SK-N-SH treated with all-trans-retinoic acid at 6 μM for 48 hours (cell line): ENCODE results near the gene CHST15.

Experiments
- ATAC-seq: fragments of 200-7000 bp; cut with Tn5 transposase; 3 replicates; pipeline ENCODE4 v1.9.1; 2020; ENCODE audit warnings: mild to moderate bottlenecking, moderate library complexity
- ARNTL ChIP-seq: fragments of 450-650 bp; formaldehyde crosslinking; IDR thresholded peaks from 2 replicates; pipeline ENCODE4 v1.5.0; 2020; ENCODE audit warnings: low read depth, mild to moderate bottlenecking, moderate library complexity, borderline replicate concordance
- BACH2 ChIP-seq: fragments of 250-450 bp; sonication (Bioruptor Pico); IDR thresholded peaks from 2 replicates; pipeline ENCODE4 v1.9.0; 2021; ENCODE audit warnings: mild to moderate bottlenecking, borderline replicate concordance
- CREB5 ChIP-seq: fragments of 250-450 bp; sonication (Bioruptor Pico); IDR thresholded peaks from 2 replicates; pipeline ENCODE4 v1.5.1; 2020; ENCODE audit warnings: low read depth, mild to moderate bottlenecking, moderate library complexity
- CSDC2 ChIP-seq: fragments of 250-450 bp; sonication (Bioruptor Pico); IDR thresholded peaks from 2 replicates; pipeline ENCODE4 v1.5.0; 2020; ENCODE audit warnings: mild to moderate bottlenecking, moderate library complexity
- CSRNP3 ChIP-seq: fragments of 250-450 bp; sonication (Bioruptor Pico); IDR thresholded peaks from 2 replicates; pipeline ENCODE4 v1.5.1; 2021; ENCODE audit warnings: mild to moderate bottlenecking, moderate library complexity
- GLIS3 ChIP-seq: fragments of 250-450 bp; sonication (Bioruptor Pico); IDR thresholded peaks from 2 replicates; pipeline ENCODE4 v1.5.0; 2020; ENCODE audit warnings: mild to moderate bottlenecking, moderate library complexity
- ISL1 ChIP-seq: fragments of 250-450 bp; sonication (Bioruptor Pico); IDR thresholded peaks from 2 replicates; pipeline ENCODE4 v2.1.2; 2022; ENCODE audit warnings: mild to moderate bottlenecking, moderate library complexity
- OSR1 ChIP-seq: fragments of 250-450 bp; sonication (Bioruptor Pico); IDR thresholded peaks from 2 replicates; pipeline ENCODE4 v1.8.0; 2022; ENCODE audit warnings: moderate library complexity, mild to moderate bottlenecking, inconsistent platforms
- PATZ1 ChIP-seq: fragments of 250-450 bp; sonication (Bioruptor Pico); IDR thresholded peaks from 2 replicates; pipeline ENCODE4 v1.8.0; 2020; ENCODE audit warnings: mild to moderate bottlenecking, moderate library complexity, borderline replicate concordance
- POU6F1 ChIP-seq: fragments of 250-450 bp; sonication (Bioruptor Pico); IDR thresholded peaks from 2 replicates; pipeline ENCODE4 v1.8.0; 2021; ENCODE audit warnings: low read depth, mild to moderate bottlenecking, moderate library complexity, borderline replicate concordance
- PPARA ChIP-seq: fragments of 250-450 bp; sonication (Bioruptor Pico); IDR thresholded peaks from 2 replicates; pipeline ENCODE4 v1.5.0; 2020; ENCODE audit warnings: mild to moderate bottlenecking, borderline replicate concordance
- RARB ChIP-seq: fragments of 250-450 bp; sonication (Bioruptor Pico); IDR thresholded peaks from 2 replicates; pipeline ENCODE4 v1.8.0; 2021; ENCODE audit warnings: mild to moderate bottlenecking, moderate library complexity
- SNAI2 ChIP-seq: fragments of 250-450 bp; sonication (Bioruptor Pico); IDR thresholded peaks from 2 replicates; pipeline ENCODE4 v1.5.0; 2020; ENCODE audit warnings: mild to moderate bottlenecking, moderate library complexity
- TCF4 ChIP-seq: fragments of 250-450 bp; sonication (Bioruptor Pico); IDR thresholded peaks from 2 replicates; pipeline ENCODE4 v1.8.0; 2021; ENCODE audit warnings: mild to moderate bottlenecking, moderate library complexity, borderline replicate concordance
- TOX ChIP-seq: fragments of 250-450 bp; sonication (Bioruptor Pico); IDR thresholded peaks from 2 replicates; pipeline ENCODE4 v1.8.0; 2021; ENCODE audit warnings: mild to moderate bottlenecking, moderate library complexity, borderline replicate concordance
- TSHZ2 ChIP-seq: fragments of 250-450 bp; sonication (Bioruptor Pico); IDR thresholded peaks from 2 replicates; pipeline ENCODE4 v1.5.0; 2020; ENCODE audit warnings: mild to moderate bottlenecking, moderate library complexity
- ZC3H10 ChIP-seq: fragments of 250-450 bp; sonication (Bioruptor Pico); IDR thresholded peaks from 2 replicates; pipeline ENCODE4 v1.5.1; 2021; ENCODE audit warnings: mild to moderate bottlenecking, moderate library complexity
- ZFP3 ChIP-seq: fragments of 250-450 bp; sonication (Bioruptor Pico); IDR thresholded peaks from 2 replicates; pipeline ENCODE4 v1.5.0; 2020; ENCODE audit warnings: mild to moderate bottlenecking, moderate library complexity
- ZFP30 ChIP-seq: fragments of 450-650 bp; formaldehyde crosslinking; IDR thresholded peaks from 2 replicates; pipeline ENCODE4 v1.5.0; 2022; ENCODE audit warnings: mild to moderate bottlenecking, moderate library complexity
- ZNF565 ChIP-seq: fragments of 450-650 bp; formaldehyde crosslinking; conservative IDR thresholded peaks from 2 replicates; pipeline ENCODE4 v1.5.0; 2020; ENCODE audit warnings: low read depth, mild to moderate bottlenecking, moderate library complexity
- ZNF70 ChIP-seq: fragments of 450-650 bp; formaldehyde crosslinking; IDR thresholded peaks from 2 replicates; pipeline ENCODE4 v1.5.0; 2020; ENCODE audit warnings: mild to moderate bottlenecking, moderate library complexity
- ZNF8 ChIP-seq: fragments of 450-650 bp; formaldehyde crosslinking; IDR thresholded peaks from 2 replicates; pipeline ENCODE4 v1.5.0; 2020; ENCODE audit warnings: mild to moderate bottlenecking, moderate library complexity

The CHST15 gene

GRCh38 chr10:124000792-124001201, 92.6 kb downstream of the CHST15 start:
- TF ChIP-seq ZFP30 (CRISPR knock-in tag) (no peak), CSRNP3 (CRISPR knock-in tag) (no peak), ZNF8 (CRISPR knock-in tag) (no peak), POU6F1 (CRISPR knock-in tag) (no peak), ISL1 (no peak), BACH2 (no peak), OSR1 (CRISPR knock-in tag) (no peak), ZNF70 (no peak), TSHZ2 (CRISPR knock-in tag) (no peak), PPARA (CRISPR knock-in tag) (no peak), TOX (CRISPR knock-in tag) (no peak), ZNF565 (CRISPR knock-in tag) (no peak), ZFP3 (CRISPR knock-in tag) (no peak), TCF4 (CRISPR knock-in tag) (no peak), GLIS3 (CRISPR knock-in tag) (no peak), PATZ1 (no peak), ARNTL (no peak), CREB5 (no peak)
- TF ChIP-seq, all 23 proteins: peak for 0
- ATAC-seq, result no peak

GRCh38 chr10:123999956-124000615, 93.3 kb downstream of the CHST15 start:
- ATAC-seq, result no peak
- no peak for TF ChIP-seq ZNF8 (CRISPR knock-in tag)
- TF ChIP-seq PPARA (CRISPR knock-in tag), result no peak
- no peak for TF ChIP-seq BACH2
- TF ChIP-seq RARB (CRISPR knock-in tag), result no peak
- TF ChIP-seq GLIS3 (CRISPR knock-in tag), result no peak
- no peak for TF ChIP-seq SNAI2 (CRISPR knock-in tag)
- no peak for TF ChIP-seq TOX (CRISPR knock-in tag)
- no peak for TF ChIP-seq ZNF565 (CRISPR knock-in tag)
- no peak for TF ChIP-seq POU6F1 (CRISPR knock-in tag)
- no peak for TF ChIP-seq CSDC2
- TF ChIP-seq ZFP3 (CRISPR knock-in tag), result no peak
- TF ChIP-seq ZC3H10 (CRISPR knock-in tag), result no peak
- no peak for TF ChIP-seq OSR1 (CRISPR knock-in tag)
- no peak for TF ChIP-seq ARNTL
